Activated CD4-positive, alpha-beta T cell treated with anti-CD3 and anti-CD28 coated beads, Interleukin-2, amount 10 ng/mL, durations not matched to agents 7 days and 5 days (primary cell): Measurements from ENCODE around the gene TMC4. TPM values are rescaled to one million over a fixed set of nuclear protein-coding genes. Genes with fewer than 3 reads are reported as not detected.
A peak's percentile ranks its signal among the peaks of the same experiment; 100 is the strongest.
"Not testable (repeated sequence)": the region's sequence is repeated elsewhere in the genome, so short reads cannot be mapped to it uniquely, and the experiment has no call there.

Experiments used
- CTCF ChIA-PET: fragments of 350-600 bp; sonication (Branson Sonifier 250); formaldehyde crosslinking; loops from one replicate; lab custom pipeline; 2021; ENCODE audit warnings: antibody characterized with exemption; lab: Charles Lee
- POLR2A ChIA-PET: fragments of 350-600 bp; sonication (Branson Sonifier 250); formaldehyde crosslinking; loops from one replicate; lab custom pipeline; 2021; ENCODE audit warnings: antibody characterized with exemption; lab: Charles Lee
- DNase-seq: peaks from one replicate; pipeline ENCODE4 v3.0.0-alpha.2; 2020
- H3K27ac Mint-ChIP-seq: one replicate; pipeline ENCODE4 v1.8.0; 2021; ENCODE audit warnings: mild to moderate bottlenecking, moderate library complexity, mixed read lengths
- H3K27me3 Mint-ChIP-seq: one replicate; pipeline ENCODE4 v1.8.0; 2021; ENCODE audit warnings: mixed read lengths
- H3K36me3 Mint-ChIP-seq: one replicate; pipeline ENCODE4 v1.8.0; 2021; ENCODE audit warnings: low read depth, mixed read lengths
- H3K4me1 Mint-ChIP-seq: one replicate; pipeline ENCODE4 v1.8.0; 2021; ENCODE audit warnings: mixed read lengths
- H3K4me3 Mint-ChIP-seq: one replicate; pipeline ENCODE4 v1.8.0; 2021; ENCODE audit warnings: mild to moderate bottlenecking, moderate library complexity, mixed read lengths
- H3K9me3 Mint-ChIP-seq: one replicate; pipeline ENCODE4 v1.8.0; 2021; ENCODE audit warnings: mixed read lengths
- total RNA-seq, 2 experiments: library from RNA; stranded (reverse); gene quantifications; one replicate each; pipeline ENCODE4 v1.2.3, GENCODE V29; 2021

TMC4 gene, protein sequence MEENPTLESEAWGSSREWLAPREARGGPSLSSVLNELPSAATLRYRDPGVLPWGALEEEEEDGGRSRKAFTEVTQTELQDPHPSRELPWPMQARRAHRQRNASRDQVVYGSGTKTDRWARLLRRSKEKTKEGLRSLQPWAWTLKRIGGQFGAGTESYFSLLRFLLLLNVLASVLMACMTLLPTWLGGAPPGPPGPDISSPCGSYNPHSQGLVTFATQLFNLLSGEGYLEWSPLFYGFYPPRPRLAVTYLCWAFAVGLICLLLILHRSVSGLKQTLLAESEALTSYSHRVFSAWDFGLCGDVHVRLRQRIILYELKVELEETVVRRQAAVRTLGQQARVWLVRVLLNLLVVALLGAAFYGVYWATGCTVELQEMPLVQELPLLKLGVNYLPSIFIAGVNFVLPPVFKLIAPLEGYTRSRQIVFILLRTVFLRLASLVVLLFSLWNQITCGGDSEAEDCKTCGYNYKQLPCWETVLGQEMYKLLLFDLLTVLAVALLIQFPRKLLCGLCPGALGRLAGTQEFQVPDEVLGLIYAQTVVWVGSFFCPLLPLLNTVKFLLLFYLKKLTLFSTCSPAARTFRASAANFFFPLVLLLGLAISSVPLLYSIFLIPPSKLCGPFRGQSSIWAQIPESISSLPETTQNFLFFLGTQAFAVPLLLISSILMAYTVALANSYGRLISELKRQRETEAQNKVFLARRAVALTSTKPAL
- 1 to 10 TPM; 4.6 to 4.9 TPM for total RNA-seq

DNA sequence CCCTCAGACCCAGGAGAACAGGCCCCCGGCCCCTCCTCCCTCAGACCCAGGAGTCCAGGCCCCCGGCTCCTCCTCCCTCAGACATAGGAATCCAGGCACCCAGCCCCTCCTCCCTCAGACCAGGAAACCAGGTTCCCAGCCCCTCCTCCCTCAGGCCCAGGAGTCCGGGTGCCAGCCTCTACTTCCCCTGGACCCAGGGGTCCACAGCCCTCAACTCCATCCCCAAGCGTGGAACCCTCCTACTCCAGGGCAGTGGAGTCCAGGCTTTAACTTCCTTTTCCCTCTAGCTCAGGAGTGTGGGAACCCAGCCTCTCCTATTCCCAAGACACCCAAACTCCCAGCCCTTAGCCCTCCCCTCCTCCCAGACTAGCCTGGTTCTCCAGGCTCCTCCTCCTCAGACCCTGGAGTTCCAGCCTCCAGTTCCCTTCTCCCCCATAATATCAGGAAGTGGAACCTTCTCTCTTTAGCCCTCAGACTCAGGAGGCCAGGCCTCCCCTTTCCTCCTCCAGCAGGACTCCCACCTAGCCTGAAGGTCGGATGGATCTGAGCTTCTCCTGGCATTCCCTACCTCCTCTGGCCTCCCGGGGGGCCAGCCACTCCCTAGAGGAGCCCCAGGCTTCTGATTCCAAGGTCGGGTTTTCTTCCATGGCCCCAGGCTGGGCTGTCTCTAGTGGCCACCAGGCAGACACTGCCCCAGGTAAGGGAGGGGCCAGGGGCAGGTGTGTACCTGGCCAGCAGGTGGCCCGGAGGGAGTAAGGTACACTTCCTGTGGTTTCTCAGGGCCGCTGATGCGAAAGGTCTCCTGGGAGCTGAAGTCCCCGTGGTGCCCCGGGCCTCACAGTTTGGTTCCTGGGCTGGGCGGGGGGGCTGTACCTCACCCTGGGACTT, at the start of gene TMC4:
Gene TMC4 (minus strand): TSS at position 690 of the 888 bp plus-strand sequence. CDS start 43 bp downstream, at position 647.
- Mint-ChIP-seq H3K27ac (no peak within 1 kb of the TSS), H3K4me1 (peaks cover 8% of the 10 kb centered on the region), H3K27me3 (no peaks in the 10 kb centered on the region), H3K4me3 (no peak within 1 kb of the TSS), H3K9me3 (no peaks in the 10 kb centered on the region), H3K36me3 (no peaks in the 10 kb centered on the region)
- ChIA-PET CTCF (interaction anchor here (1.3 kb wide), 1 partner anchor 12 kb away, joined by 3 read pairs; no protein-coding TSS in a partner anchor), POLR2A (no interaction called here)
- no peak for DNase-seq

DNA sequence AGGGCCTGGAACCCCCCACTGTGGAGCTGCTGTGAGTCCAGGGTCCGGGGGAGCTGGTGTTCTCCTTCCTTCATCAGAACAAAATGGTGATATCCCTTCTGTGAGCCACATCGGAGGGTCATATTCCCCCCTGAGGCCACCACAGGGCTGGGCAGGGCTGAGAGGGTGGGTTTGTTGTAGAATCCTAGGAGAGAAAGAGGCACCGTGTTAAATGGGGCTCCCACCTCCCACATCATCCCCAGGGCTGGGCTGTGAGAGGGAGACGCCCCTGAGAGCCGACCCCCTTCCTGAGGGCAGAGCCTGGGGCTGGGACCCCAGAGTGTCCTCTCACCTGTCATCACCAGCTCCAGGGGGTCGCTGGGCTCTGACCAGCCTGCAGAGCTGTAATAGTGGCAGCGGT, 49.0 kb upstream of the TMC4 start:
- POLR2A ChIA-PET, H3K36me3 Mint-ChIP-seq, DNase-seq, H3K4me3 Mint-ChIP-seq, H3K27ac Mint-ChIP-seq, H3K9me3 Mint-ChIP-seq, CTCF ChIA-PET, H3K27me3 Mint-ChIP-seq: not testable (repeated sequence)
- peaks cover 10% of the 10 kb centered on the region for H3K4me1 Mint-ChIP-seq

DNA sequence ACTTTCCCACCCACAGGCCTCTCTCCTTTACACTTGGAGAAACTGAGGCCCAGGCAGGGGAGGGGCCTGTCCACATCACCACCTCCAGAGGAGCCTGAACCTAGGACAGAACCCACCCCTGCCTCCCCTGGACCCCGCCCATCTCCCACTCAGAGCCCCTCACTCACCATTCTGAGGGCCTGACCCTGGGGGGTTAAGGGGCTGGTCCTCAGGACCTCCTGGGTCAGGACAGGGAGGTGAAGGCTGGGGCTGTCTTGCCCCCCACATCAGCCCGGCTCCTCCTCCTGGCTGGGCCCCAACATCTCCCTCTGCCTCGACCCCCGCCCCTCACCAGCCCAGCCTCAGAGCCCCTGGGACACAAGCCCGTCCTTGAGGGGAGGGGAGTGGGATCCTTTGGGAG, 46.7 kb upstream of the TMC4 start:
- H3K4me3 Mint-ChIP-seq, CTCF ChIA-PET, H3K27me3 Mint-ChIP-seq, H3K27ac Mint-ChIP-seq, H3K36me3 Mint-ChIP-seq, DNase-seq, POLR2A ChIA-PET, H3K9me3 Mint-ChIP-seq: not testable (repeated sequence)
- H3K4me1 Mint-ChIP-seq: peaks cover 10% of the 10 kb centered on the region

DNA sequence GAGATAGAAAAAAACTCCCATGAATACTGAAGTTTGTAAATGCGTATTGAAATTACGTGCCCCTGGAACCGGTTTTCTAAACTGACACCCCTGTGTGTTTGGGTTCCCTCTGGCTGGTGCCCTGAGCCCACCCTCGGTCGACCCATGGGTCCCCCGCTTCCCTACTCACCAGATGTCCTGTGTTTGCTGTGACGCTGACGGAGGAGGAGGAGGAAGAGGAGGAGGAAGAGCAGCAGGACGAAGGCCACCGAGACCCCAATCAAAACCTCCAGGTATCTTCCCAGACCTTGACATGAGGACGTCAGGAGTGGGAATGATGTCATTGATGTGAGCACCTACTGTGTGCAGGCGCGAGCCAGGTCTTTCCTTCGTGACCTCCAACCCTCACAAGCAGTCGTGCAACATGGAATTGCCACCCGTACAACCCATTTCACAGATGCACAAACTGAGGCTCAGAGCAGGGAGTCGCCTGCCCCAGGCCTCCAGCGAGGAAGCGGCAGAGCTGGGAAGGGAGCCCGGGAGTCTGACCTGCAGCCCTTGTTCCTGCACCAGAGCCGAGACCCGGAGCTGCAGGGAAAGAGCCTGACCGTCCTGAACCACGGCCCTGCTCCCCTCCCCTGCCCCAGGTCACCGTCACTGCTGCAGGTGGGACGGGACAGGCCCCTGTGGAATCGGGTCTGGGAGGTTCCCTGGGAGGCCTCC, 46.2 kb upstream of the TMC4 start:
- Mint-ChIP-seq H3K4me3 (no peak overlapping the region), H3K27ac (no peak overlapping the region), H3K27me3 (peaks cover 3% of the 10 kb centered on the region), H3K36me3 (no peaks in the 10 kb centered on the region), H3K9me3 (no peaks in the 10 kb centered on the region), H3K4me1 (peaks cover 10% of the 10 kb centered on the region)
- ChIA-PET POLR2A (no interaction called here), CTCF (no interaction called here)
- DNase-seq: no peak

DNA sequence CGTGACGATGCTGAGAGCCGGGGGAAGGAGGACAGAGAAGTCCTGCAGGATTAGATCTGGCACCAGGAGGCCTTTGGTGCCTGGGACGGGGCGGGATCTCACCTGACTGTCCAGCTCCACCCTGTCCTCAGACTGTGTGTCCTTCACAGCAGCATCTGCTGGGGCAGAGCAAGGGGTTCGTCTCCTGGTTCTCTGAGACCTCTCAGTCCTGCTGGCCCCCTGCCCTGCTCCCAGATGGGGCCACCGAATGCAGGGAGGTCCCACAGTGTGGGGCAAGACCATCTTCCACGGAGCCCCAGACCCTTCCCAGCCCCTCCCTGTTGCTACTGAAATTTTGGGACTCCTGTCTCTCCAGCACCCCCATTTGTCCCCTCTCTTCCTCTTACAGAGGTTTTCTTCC, 45.3 kb upstream of the TMC4 start:
- no peaks in the 10 kb centered on the region for H3K36me3 Mint-ChIP-seq
- ChIA-PET CTCF (no interaction called here), POLR2A (no interaction called here)
- no peaks in the 10 kb centered on the region for H3K9me3 Mint-ChIP-seq
- H3K27ac Mint-ChIP-seq: no peak overlapping the region
- peaks cover 8% of the 10 kb centered on the region for H3K4me1 Mint-ChIP-seq
- no peak overlapping the region for H3K4me3 Mint-ChIP-seq
- DNase-seq: no peak
- H3K27me3 Mint-ChIP-seq: no peaks in the 10 kb centered on the region

DNA sequence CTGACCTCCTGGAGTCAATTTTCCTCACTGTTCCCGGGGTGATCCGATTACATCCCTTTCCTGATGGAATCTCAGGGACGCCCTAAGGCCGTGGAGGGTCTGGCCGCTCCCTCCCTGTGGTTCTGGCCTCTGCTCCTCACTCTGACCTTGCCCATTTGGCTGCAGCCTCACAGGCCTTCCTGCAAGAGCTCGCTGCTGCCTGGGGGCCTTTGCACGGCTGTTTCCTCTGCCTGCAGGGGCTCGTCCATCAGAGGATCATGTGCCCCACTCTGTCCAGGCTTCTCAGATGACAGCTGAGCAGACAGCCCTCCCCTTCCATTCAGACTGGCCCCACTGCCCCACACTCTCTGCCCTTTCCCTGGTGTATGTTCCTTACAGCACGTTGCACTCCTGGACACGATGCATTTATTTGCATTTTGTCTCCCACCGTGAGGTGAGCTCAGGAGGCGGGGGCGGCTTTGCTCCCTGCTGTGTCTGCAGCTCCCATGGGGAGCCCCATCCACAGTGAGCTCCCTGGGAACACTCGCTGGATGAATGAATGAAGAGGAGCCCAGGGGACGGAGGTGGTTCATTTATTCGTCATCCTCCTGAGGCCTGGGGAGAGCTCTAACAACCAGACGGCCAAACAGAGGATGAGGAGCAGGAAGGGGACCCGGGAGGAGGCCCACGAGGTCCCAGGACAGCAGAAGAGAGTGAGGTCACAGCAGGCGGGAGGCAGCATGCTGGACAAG, 44.7 kb upstream of the TMC4 start:
- CTCF ChIA-PET, H3K4me1 Mint-ChIP-seq, H3K27me3 Mint-ChIP-seq, H3K9me3 Mint-ChIP-seq, H3K36me3 Mint-ChIP-seq, POLR2A ChIA-PET, H3K27ac Mint-ChIP-seq, DNase-seq, H3K4me3 Mint-ChIP-seq: not testable (repeated sequence)

DNA sequence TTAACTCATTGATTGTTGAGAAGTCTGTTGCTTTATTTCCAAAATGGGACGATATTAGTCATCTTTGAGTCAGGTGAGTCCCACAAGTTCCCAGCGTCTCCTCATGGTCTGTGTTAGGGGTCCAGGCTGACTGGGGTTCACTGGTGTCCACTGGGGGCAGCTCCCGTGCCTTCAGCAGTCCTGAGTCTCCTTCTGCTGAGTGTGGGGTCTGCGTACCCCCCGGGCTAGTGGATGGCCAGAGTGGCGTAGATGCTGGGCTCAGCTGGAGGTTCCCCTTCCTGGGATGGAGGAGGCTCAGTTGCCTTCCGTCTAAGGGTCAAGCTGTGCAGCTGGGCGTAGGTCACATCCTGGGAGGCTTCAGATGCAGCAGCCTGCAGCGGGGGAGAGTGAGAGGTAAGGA, 43.9 kb upstream of the TMC4 start:
- Mint-ChIP-seq H3K36me3 (no peaks in the 10 kb centered on the region), H3K4me1 (peaks cover 2% of the 10 kb centered on the region), H3K27me3 (no peaks in the 10 kb centered on the region), H3K9me3 (no peaks in the 10 kb centered on the region), H3K4me3 (no peak overlapping the region), H3K27ac (no peak overlapping the region)
- POLR2A ChIA-PET: no interaction called here
- DNase-seq: no peak
- CTCF ChIA-PET: no interaction called here

DNA sequence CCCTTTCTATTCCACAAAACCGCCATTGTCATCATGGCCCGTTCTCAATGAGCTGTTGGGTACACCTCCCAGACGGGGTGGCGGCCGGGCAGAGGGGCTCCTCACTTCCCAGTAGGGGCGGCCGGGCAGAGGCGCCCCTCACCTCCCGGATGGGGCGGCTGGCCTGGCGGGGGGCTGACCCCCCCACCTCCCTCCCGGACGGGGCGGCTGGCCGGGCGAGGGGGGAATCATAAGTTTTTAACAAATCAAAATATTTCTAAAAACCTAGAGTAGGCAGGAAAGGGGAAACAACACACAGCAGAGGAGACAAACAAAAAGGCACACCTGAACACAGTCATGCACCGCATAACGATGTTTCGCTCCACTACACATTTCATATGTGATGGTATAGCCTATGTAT, 41.8 kb upstream of the TMC4 start:
- DNase-seq, H3K9me3 Mint-ChIP-seq, POLR2A ChIA-PET, H3K27ac Mint-ChIP-seq, H3K27me3 Mint-ChIP-seq, H3K4me3 Mint-ChIP-seq, CTCF ChIA-PET: not testable (repeated sequence)
- Mint-ChIP-seq H3K36me3 (peaks cover 11% of the 10 kb centered on the region), H3K4me1 (peaks cover 20% of the 10 kb centered on the region)

DNA sequence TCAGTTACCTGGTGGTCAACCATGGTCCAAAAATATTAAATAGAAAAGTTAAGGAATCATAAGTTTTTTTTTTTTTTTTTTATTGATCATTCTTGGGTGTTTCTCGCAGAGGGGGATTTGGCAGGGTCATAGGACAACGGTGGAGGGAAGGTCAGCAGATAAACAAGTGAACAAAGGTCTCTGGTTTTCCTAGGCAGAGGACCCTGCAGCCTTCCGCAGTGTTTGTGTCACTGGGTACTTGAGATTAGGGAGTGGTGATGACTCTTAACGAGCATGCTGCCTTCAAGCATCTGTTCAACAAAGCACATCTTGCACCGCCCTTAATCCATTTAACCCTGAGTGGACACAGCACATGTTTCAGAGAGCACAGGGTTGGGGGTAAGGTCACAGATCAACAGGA, 41.3 kb upstream of the TMC4 start:
- H3K4me3 Mint-ChIP-seq, CTCF ChIA-PET: not testable (repeated sequence)
- peaks cover 11% of the 10 kb centered on the region for H3K36me3 Mint-ChIP-seq

DNA sequence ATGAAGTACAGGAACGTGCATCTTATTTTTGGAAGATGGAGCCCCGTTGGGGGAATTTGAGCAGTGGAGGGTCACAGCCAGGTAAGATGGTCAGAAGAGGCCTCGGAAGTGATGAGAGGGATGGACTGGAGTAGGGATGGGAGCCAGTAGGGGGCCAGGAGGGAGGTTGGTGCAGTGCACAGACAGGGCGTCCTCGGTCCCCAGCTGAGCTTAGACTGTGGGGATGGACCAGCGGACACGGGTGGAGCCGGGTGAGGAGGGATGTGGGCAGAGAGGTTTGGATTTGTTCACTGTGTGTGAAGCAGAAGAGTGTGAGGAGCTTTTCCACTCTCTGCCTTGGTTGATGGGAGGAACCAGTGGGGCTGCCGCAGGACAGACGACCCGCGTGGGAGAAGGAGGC, 38.3 kb upstream of the TMC4 start:
- H3K4me1 Mint-ChIP-seq: peaks cover 55% of the 10 kb centered on the region
- no peaks in the 10 kb centered on the region for H3K9me3 Mint-ChIP-seq

More for the DNA sequence above, 41.3 kb upstream of the TMC4 start:
- DNase-seq, H3K27ac Mint-ChIP-seq, H3K9me3 Mint-ChIP-seq, POLR2A ChIA-PET, H3K27me3 Mint-ChIP-seq: not testable (repeated sequence)
- peaks cover 25% of the 10 kb centered on the region for H3K4me1 Mint-ChIP-seq

DNA sequence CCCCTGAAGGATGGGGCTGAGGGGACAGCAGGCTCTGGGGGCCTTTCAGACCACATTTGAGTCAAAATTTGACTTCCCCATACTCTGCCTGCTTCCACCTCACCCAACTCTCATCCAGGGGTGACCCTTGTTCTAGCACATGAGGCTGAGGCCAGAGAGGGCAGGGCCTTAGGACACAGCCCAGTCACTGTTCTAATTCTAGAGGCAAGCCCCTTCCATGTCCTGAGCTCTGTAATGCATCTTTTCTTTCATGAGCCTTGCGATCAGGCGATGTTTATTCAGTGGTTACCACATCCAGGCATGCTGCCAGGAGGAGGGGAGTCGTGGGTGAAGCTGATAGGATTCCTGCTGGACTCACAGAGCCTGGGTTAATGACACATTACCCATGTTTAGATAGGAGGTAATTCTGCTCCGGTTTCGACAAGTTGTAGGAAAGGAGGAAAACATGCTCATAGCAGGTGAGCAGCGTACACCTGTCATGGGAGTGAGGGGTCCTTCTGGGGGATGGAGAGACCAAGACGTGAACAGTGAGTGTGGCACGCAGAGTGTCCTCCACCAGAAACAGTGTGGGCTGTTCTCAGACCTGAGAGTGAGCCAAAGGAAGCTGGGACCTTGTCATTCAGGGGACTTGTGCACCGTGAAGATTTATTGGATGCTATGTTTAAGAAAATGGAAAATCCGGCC, 37.0 kb upstream of the TMC4 start:
- Mint-ChIP-seq H3K4me1 (peaks cover 67% of the 10 kb centered on the region), H3K27me3 (no peaks in the 10 kb centered on the region)

More for the DNA sequence above, 38.3 kb upstream of the TMC4 start:
- H3K36me3 Mint-ChIP-seq: peaks cover 36% of the 10 kb centered on the region
- ChIA-PET POLR2A (interaction anchor here (1.2 kb wide), 1 partner anchor 11 kb away, joined by 4 read pairs; no protein-coding TSS in a partner anchor), CTCF (interaction anchor here (1.0 to 1.6 kb wide), 3 partner anchors 8 to 21 kb away, joined by 3 to 5 read pairs (median 4); partner anchors contain the start of gene RPS9)
- H3K27ac Mint-ChIP-seq: peak overlapping the region; percentile 87
- no peak for DNase-seq
- no peaks in the 10 kb centered on the region for H3K27me3 Mint-ChIP-seq
- peak overlapping the region; percentile 5 for H3K4me3 Mint-ChIP-seq

More for the DNA sequence above, 37.0 kb upstream of the TMC4 start:
- peaks cover 48% of the 10 kb centered on the region for H3K36me3 Mint-ChIP-seq
- ChIA-PET CTCF (interaction anchor here (0.8 to 1.6 kb wide), 2 partner anchors 9 to 56 kb away, joined by 3 to 5 read pairs; partner anchors contain the start of gene RPS9), POLR2A (no interaction called here)
- H3K27ac Mint-ChIP-seq: peak overlapping the region; percentile 87
- H3K9me3 Mint-ChIP-seq: no peaks in the 10 kb centered on the region
- DNase-seq: no peak
- H3K4me3 Mint-ChIP-seq: peak overlapping the region; percentile 25
